ENCODE data around the gene SP140L.

DNA sequence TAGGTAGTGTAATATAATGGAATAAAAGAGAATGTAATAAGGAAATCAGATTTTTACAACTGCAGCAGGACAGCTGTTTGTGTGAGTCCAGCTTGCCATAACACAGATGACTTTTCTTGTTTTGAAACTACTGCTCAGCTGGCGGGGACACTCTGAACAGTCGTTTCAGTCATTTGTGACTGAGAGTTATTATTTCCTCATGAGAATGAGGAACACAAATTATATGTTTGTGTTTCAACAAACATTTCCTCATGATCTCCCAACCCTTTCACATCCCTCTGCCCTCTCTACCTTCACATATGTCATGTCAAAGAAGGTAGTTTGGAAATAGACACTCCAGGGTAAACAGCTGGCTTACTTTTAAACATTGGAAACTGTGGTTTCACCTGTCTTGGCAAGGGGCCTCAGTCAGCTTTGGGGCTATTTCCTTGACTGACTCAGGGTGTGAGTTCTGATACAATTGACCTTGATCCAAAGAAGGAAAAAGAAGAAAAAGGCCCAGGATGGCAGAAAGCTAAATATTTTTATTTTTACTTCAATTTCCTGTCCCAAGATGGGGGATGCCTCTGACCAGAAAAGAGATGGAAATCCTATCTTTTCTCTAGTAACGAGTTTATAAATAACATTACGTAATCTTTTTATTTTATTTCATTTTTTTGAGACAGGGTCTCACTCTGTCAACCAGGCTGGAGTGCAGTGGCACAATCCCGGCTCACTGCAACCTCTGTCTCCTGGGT lies 593 bp downstream of the SP140L start:
- no peak for TF ChIP-seq POLR2AphosphoS5 (IDR thresholded peaks at IDR 0.05)
- no peak for TF ChIP-seq CTCF (IDR thresholded peaks at IDR 0.05 in 8 of 11, conservative IDR thresholded peaks at IDR 0.05 in 3 of 11)
